RWPE1 (cell line): ENCODE measurements around the gene ZNF148.

Experiments
- CTCF ChIA-PET: fragments of 350-600 bp; sonication (Branson Sonifier 250); formaldehyde crosslinking; extraction: SDS; loops from one replicate; lab custom pipeline; 2021; lab: Yijun Ruan, JAX
- POLR2A ChIA-PET: fragments of 400-600 bp; formaldehyde crosslinking; extraction: SDS; loops from one replicate; lab custom pipeline; 2020; ENCODE audit warnings: antibody characterized with exemption; ENCODE audit not compliant: low non-redundant PET; lab: Yijun Ruan, JAX
- DNase-seq: peaks from one replicate; pipeline ENCODE4 v3.0.0; 2012; ENCODE audit warnings: low spot score
- H3K27ac ChIP-seq: fragments of 450-650 bp; 2 replicates; pipeline ENCODE4 v1.5.1; 2017
- TF ChIP-seq, protein P1 (sequence below): fragments of 450-650 bp; conservative IDR thresholded peaks from 2 replicates; pipeline ENCODE4 v1.5.1; 2017; ENCODE audit warnings: low read depth, mild to moderate bottlenecking

The ZNF148 gene

DNA sequence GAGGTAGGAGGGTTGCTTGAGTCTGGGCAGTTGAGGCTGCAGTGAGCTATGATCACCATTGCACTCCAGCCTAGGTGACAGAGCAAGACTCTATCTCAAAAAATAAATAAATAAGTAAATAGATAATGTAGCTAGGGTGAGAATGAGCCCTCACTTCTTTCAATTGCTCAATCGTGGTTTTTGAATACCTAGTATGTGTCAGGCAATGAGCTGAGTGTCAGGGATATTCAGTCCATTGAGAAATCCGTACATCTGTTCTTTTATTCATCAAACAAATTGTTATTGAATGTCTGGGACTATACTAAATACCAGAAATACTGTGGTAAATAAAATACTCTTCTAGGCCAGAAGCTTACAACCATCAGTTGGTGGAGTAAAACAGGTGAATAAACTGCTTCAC, 6.2 kb upstream of the ZNF148 start:
- no peak overlapping the region for H3K27ac ChIP-seq
- POLR2A ChIA-PET: no interaction called here
- no peak for DNase-seq
- TF ChIP-seq, protein P1, sequence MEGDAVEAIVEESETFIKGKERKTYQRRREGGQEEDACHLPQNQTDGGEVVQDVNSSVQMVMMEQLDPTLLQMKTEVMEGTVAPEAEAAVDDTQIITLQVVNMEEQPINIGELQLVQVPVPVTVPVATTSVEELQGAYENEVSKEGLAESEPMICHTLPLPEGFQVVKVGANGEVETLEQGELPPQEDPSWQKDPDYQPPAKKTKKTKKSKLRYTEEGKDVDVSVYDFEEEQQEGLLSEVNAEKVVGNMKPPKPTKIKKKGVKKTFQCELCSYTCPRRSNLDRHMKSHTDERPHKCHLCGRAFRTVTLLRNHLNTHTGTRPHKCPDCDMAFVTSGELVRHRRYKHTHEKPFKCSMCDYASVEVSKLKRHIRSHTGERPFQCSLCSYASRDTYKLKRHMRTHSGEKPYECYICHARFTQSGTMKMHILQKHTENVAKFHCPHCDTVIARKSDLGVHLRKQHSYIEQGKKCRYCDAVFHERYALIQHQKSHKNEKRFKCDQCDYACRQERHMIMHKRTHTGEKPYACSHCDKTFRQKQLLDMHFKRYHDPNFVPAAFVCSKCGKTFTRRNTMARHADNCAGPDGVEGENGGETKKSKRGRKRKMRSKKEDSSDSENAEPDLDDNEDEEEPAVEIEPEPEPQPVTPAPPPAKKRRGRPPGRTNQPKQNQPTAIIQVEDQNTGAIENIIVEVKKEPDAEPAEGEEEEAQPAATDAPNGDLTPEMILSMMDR: no peak
- CTCF ChIA-PET: no interaction called here

DNA sequence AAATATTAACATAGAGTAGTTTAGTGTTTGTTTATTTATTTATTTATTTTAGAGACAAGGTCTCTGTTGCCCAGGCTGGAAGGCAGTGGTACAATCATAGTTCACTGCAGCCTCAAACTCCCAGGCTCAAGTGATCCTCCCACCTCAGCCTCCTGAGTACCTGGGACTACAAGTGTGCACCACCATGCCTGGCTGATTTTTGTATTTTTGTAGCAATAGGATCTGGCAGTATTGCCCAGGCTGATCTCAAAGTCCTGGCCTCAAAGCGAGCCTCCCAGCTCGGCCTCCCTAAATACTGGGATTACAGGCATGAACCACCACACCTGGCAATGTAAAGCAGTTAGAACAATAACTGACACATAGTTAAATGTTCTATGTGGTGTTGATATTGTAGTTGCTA, 4.4 kb upstream of the ZNF148 start:
- TF ChIP-seq, protein P1: no peak
- no peak for DNase-seq
- ChIA-PET CTCF (no interaction called here), POLR2A (no interaction called here)
- H3K27ac ChIP-seq: no peak overlapping the region

DNA sequence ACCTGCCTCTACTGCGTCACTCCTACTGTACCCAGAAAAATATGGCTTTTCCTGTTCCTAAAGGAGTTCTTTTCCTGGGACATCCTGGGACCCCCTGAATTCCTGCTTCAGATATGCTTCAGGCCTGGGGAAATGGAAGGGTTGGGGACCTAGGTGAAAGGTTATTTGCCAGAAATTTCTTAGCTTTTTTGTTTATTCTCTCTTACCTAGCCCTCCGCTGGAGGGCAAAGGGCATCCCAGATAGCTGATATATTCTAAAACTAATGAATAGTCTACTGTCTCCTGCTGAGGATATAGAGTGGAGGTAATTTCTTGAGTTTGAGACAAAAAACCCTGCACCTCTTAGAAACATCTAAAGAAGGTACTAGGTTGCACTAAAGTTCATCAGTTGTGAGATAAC, 3.6 kb upstream of the ZNF148 start:
- TF ChIP-seq, protein P1: no peak
- DNase-seq: no peak
- CTCF ChIA-PET: interaction anchor here (0.7 kb wide), 1 partner anchor 221 kb away, joined by 3 read pairs; no protein-coding TSS in a partner anchor
- H3K27ac ChIP-seq: no peak overlapping the region
- POLR2A ChIA-PET: no interaction called here

DNA sequence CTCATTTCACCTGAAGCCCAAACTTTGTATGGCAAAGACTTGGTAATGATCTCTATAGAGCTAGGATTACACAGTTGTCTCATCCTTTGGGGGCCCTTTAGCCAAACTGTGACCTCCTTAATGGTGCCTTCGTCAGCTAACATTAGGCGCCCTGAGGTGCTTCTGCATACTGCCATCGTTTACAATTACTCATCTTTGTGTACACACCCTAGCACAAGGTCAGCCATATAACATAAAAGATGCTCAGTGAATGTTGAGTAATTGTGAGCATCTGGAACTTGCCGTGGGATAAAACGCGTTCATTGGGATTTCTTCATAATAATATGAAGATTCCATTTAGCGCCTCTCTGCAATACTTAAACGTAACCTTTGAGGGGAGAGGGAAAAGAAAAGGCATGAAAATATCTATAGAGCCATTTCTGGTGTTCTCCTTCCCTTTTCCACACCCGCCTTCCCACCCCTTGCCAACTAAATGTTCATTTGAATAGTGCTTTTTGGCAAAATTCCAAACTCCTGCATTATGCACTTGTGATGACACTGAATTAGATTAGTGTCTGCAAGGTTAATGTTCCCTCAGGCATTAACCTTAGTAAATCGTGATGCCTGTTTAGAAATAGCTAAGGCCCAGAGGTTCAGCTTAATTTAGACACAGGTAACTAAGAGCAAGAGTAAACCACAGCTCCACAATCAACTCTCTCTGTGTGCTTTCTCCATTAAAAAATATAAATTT, 990 bp upstream of the ZNF148 start:
- CTCF ChIA-PET: interaction anchor here (0.6 to 1.2 kb wide), 3 partner anchors 16 to 475 kb away, joined by 3 to 8 read pairs (median 4); no protein-coding TSS in a partner anchor

DNA sequence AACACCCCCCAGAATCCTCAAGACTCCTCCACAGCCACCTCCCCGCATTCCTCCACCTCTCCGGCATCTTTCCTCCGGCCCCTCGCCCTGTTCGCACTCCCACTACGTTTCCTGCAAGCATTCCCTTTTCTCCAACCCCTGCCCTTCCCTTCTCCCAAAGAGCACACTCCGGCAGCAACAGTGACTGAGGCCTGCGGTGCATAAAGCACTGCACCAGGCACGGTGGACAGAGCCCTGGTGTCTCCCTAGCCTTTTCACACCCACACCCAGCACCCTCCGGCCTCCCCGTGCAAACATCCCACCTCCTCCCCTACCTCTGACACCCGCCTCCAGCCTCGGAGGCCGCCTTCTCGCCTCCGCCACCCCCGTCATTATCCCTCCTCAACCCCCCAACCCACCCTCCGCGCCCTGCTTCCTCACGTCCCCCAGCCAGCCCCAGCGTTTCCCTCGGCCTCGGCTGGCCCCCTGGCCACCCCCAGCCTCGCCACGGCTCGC, 577 bp downstream of the ZNF148 start:
- ChIA-PET CTCF (interaction anchor here (0.7 to 1.2 kb wide), 2 partner anchors 12 to 445 kb away, joined by 3 to 8 read pairs; no protein-coding TSS in a partner anchor), POLR2A (no interaction called here)
- H3K27ac ChIP-seq: peak overlapping the region; percentile 89
- DNase-seq: peak; percentile 53
- TF ChIP-seq, protein P1: no peak

More for the DNA sequence above, 990 bp upstream of the ZNF148 start:
- H3K27ac ChIP-seq: peak overlapping the region; percentile 89
- TF ChIP-seq, protein P1: no peak
- POLR2A ChIA-PET: no interaction called here
- peak; percentile 65 for DNase-seq

DNA sequence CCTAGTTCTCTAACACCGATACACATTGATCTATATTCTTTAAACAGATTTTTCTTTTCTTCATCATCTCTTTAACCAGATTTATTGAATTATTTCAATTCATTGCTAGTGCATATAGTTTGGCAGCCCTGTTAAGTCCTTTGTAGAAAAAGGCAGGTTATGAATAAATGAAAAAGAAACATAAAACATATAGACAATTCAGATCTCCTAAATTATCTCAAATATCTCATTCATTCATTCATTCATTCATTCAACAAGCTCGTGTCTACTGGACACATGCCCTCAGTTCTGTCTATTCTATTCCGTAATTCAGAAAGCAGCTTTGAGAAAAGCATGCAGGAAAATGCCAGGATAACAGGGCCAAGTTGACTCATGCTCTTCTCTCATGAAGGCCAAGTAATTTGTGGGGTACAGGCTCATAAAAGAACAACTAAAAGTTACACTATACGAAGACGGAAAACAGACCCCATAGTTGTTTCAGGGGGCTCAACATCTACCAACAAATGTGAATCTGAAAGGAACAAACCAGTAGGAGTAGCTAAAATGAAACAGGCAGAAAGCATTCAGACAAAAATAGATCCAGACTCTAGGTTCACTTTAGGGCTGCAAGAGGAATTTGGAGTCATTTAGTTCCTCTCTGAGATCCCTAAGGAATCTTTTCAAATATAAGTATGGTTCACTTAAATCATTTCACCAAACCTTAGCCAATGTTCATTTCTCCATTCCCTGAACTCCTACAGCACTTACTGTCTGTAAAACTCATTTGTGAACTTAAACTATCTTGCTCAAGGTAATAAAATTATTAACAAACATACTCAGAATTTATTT, 7.5 kb downstream of the ZNF148 start:
- no peak overlapping the region for H3K27ac ChIP-seq
- DNase-seq: no peak
- TF ChIP-seq, protein P1: no peak
- POLR2A ChIA-PET: no interaction called here
- CTCF ChIA-PET: interaction anchor here (0.7 kb wide), 1 partner anchor 21 kb away, joined by 5 read pairs; no protein-coding TSS in a partner anchor
